ENCODE results near the gene GAPT.

DNA sequence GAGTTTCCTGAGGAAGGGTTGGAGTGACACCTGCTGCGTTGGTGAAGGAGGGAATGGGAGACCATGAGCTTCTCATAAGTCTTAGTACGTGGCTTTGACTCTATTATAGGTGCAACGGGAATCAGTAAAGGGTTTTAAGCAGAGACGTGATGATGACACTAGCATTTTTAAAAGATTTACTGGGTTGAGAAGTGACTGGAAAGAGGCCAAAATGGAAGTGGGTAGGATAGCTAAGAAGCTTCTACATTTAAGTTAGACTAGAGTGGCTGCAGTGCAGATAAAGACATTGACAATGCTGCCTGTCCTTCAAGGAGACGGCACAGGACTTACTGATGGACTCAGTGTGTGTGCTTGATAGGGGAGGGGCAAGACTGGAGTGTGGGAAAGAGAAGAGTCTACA, 6.2 kb downstream of the GAPT start:
- no peak for TF ChIP-seq EZH2 (IDR thresholded peaks at IDR 0.05; ENCODE audit: low read length)
- TF ChIP-seq, protein P1, sequence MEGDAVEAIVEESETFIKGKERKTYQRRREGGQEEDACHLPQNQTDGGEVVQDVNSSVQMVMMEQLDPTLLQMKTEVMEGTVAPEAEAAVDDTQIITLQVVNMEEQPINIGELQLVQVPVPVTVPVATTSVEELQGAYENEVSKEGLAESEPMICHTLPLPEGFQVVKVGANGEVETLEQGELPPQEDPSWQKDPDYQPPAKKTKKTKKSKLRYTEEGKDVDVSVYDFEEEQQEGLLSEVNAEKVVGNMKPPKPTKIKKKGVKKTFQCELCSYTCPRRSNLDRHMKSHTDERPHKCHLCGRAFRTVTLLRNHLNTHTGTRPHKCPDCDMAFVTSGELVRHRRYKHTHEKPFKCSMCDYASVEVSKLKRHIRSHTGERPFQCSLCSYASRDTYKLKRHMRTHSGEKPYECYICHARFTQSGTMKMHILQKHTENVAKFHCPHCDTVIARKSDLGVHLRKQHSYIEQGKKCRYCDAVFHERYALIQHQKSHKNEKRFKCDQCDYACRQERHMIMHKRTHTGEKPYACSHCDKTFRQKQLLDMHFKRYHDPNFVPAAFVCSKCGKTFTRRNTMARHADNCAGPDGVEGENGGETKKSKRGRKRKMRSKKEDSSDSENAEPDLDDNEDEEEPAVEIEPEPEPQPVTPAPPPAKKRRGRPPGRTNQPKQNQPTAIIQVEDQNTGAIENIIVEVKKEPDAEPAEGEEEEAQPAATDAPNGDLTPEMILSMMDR (optimal IDR thresholded peaks at IDR 0.05 in 1 of 3, IDR thresholded peaks at IDR 0.05 in 1 of 3, conservative IDR thresholded peaks at IDR 0.05 in 1 of 3; ENCODE audit: extremely low read depth in 1 of 3, insufficient read depth in 2 of 3, low read length in 3 of 3): no peak

All from keratinocyte (primary cell).